ENCODE measurements around the gene FHAD1. TPM values are rescaled to one million over a fixed set of nuclear protein-coding genes. Genes with fewer than 3 reads are reported as not detected.

Gene FHAD1
- 1.2 and 1.9 TPM in 2 replicates for total RNA-seq (2021)
- long read RNA-seq, partial matches to known transcripts: 0 of 2 reads
- long read RNA-seq, other reads (novel, unspliced or antisense): 2 of 2 reads

DNA sequence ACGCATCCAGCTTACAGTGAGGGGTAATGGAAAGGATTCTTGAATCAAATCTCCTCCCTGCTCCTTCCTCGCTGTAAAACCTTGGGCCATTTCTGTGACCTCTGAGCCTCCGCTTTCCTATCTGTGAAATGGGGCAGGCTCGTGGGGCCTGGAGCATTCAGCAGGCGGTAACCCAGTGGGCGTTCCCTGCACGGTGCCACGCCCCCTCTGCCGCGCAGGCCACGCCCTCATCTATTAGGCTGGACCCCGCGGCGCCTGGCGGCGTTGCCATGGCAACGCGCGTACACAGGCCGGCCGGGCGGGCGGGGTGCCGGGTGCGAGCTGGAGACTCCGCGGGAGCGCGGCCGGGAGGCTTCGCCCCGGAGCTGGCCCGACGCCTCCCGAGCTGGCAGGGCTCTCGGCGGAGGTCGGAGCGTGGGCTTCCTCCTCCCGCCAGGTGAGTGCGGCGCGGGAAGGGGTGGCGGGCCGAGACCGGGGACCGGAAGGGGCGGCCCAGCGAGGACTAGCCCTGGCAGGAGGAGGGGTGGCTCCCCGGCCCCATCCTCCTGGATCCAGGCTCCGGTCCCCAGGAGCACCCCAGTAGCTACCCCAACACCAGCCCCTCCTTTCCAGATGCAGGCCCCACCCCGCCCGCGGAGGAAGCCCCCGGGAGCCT, at the start of gene FHAD1:
Gene FHAD1 (plus strand): TSS at position 264 of the 655 bp plus-strand sequence. CDS start 4,562 bp downstream, outside the sequence.
- no peaks in the 10 kb centered on the region; a peak in 1 of 7 replicates for H3K36me3 Mint-ChIP-seq (ENCODE audit: insufficient read depth in 1 of 3, low read depth in 3 of 3)
- no peaks in the 10 kb centered on the region for H3K23me2 ChIP-seq (ENCODE audit: insufficient read length, low read depth, low read length, poor library complexity, severe bottlenecking)
- no peak within 1 kb of the TSS for H4K5ac ChIP-seq (ENCODE audit: insufficient read length, low read depth, low read length)
- H2BK5ac ChIP-seq (ENCODE audit: insufficient read length, low read length): no peak within 1 kb of the TSS
- H3K4me1 ChIP-seq (ENCODE audit: insufficient read depth, low read length): peaks cover 9% of the 10 kb centered on the region; the same call in 1 of the 2 replicates
- H3K27ac Mint-ChIP-seq: no peak within 1 kb of the TSS
- H4K91ac ChIP-seq (ENCODE audit: insufficient read length, low read depth, low read length): no peak within 1 kb of the TSS
- no peak within 1 kb of the TSS for H2BK15ac ChIP-seq (ENCODE audit: low read depth, low read length)
- peaks cover 36 to 38% of the 10 kb centered on the region in 2 experiments for H3K4me1 Mint-ChIP-seq
- WGBS (ENCODE audit: extremely low coverage, insufficient read length, low lambda C conversion rate): no CpG with 5 or more reads among the region's 55 CpGs
- H3K4me3 Mint-ChIP-seq: peak within 1 kb of the TSS; percentile 68 to 88
- H3K9me3 Mint-ChIP-seq: peaks cover 0 to 2% of the 10 kb centered on the region in 2 experiments; a peak in 1 of 5 replicates
- DNase-seq: peak; percentile 78
- no peak within 1 kb of the TSS for H2AK5ac ChIP-seq (ENCODE audit: insufficient read length, low read length)
- no peaks in the 10 kb centered on the region for H3K79me1 ChIP-seq (ENCODE audit: insufficient read depth, low read depth, low read length, poor library complexity, severe bottlenecking)
- H2AFZ ChIP-seq (ENCODE audit: low read length): no peak within 1 kb of the TSS
- no peak within 1 kb of the TSS for H3K4ac ChIP-seq (ENCODE audit: low read depth, low read length)
- H3K27ac ChIP-seq (ENCODE audit: insufficient read length, low read depth, low read length): no peak within 1 kb of the TSS
- H3K23ac ChIP-seq (ENCODE audit: insufficient read length, low read depth, low read length): no peak within 1 kb of the TSS
- H2BK12ac ChIP-seq (ENCODE audit: insufficient read length, low read depth, low read length): no peak within 1 kb of the TSS
- H3K14ac ChIP-seq (ENCODE audit: insufficient read depth, low read length): 0 out of 2 replicates have a peak within 1 kb of the TSS, but pooled peaks have one; percentile 10
- H4K8ac ChIP-seq (replicated peaks; ENCODE audit: insufficient read length, low read depth, low read length): no peak within 1 kb of the TSS
- TF ChIP-seq, protein P1, sequence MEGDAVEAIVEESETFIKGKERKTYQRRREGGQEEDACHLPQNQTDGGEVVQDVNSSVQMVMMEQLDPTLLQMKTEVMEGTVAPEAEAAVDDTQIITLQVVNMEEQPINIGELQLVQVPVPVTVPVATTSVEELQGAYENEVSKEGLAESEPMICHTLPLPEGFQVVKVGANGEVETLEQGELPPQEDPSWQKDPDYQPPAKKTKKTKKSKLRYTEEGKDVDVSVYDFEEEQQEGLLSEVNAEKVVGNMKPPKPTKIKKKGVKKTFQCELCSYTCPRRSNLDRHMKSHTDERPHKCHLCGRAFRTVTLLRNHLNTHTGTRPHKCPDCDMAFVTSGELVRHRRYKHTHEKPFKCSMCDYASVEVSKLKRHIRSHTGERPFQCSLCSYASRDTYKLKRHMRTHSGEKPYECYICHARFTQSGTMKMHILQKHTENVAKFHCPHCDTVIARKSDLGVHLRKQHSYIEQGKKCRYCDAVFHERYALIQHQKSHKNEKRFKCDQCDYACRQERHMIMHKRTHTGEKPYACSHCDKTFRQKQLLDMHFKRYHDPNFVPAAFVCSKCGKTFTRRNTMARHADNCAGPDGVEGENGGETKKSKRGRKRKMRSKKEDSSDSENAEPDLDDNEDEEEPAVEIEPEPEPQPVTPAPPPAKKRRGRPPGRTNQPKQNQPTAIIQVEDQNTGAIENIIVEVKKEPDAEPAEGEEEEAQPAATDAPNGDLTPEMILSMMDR (conservative IDR thresholded peaks at IDR 0.05): no peak
- H3T11ph ChIP-seq (ENCODE audit: low read length): no peak within 1 kb of the TSS
- no peak within 1 kb of the TSS for H2BK20ac ChIP-seq (ENCODE audit: low read depth, low read length, poor library complexity, severe bottlenecking)
- H3K9ac ChIP-seq (ENCODE audit: extremely low read depth, insufficient read length, low read length): no peak within 1 kb of the TSS
- H4K20me1 ChIP-seq (ENCODE audit: control insufficient read depth, insufficient read depth, insufficient read length): no peaks in the 10 kb centered on the region
- no peak within 1 kb of the TSS for H3K56ac ChIP-seq (ENCODE audit: insufficient read length, low read depth, low read length)
- H3K4me2 ChIP-seq (ENCODE audit: insufficient read depth, insufficient read length, low read length): peak within 1 kb of the TSS; percentile 57
- H3K27me3 Mint-ChIP-seq (ENCODE audit: low read depth): peaks cover 31% of the 10 kb centered on the region
- peak within 1 kb of the TSS; percentile 28 for H3K18ac ChIP-seq (ENCODE audit: insufficient read length, low read depth, low read length)
- H3K27me3 ChIP-seq (ENCODE audit: insufficient read depth, low read length): 0 out of 2 replicates have a peak, but pooled peaks cover 2% of the 10 kb centered on the region
- H3K9me3 ChIP-seq (ENCODE audit: control insufficient read depth, low read depth, low read length): no peaks in the 10 kb centered on the region
- no peaks in the 10 kb centered on the region for H3K79me2 ChIP-seq (ENCODE audit: insufficient read depth, low read length)
- no peak within 1 kb of the TSS for H2BK120ac ChIP-seq (ENCODE audit: low read depth, low read length, poor library complexity, severe bottlenecking)
